Liver (tissue), 10 donors: Measurements from ENCODE around the gene SPRYD7. TPM values are rescaled to one million over a fixed set of nuclear protein-coding genes. Genes with fewer than 3 reads are reported as not detected.

Source experiments
- DNase-seq: peaks from one replicate; pipeline ENCODE4 v3.0.0-alpha.2; 2017; ENCODE audit warnings: low spot score
- H3K27ac ChIP-seq, 2 donors: one replicate each; pipeline ENCODE4 v1.7.0; 2013; ENCODE audit warnings: inconsistent platforms in 2 of 2, low read length in 2 of 2, control low read depth in 1 of 2, low read depth in 1 of 2, mild to moderate bottlenecking in 1 of 2
- H3K27me3 ChIP-seq, 4 donors: one replicate each; pipeline versions ENCODE4 v1.6.1 to v1.7.0; 2013; ENCODE audit warnings: low read length in 3 of 4, inconsistent platforms in 1 of 4, mild to moderate bottlenecking in 1 of 4, moderate library complexity in 1 of 4; ENCODE audit not compliant: control insufficient read depth in 4 of 4, insufficient read depth in 4 of 4
- H3K36me3 ChIP-seq, 4 donors: one replicate each; pipeline versions ENCODE4 v1.6.1 to v1.7.0; 2013; ENCODE audit warnings: low read length in 3 of 4, mild to moderate bottlenecking in 3 of 4, low read depth in 1 of 4, moderate library complexity in 1 of 4; ENCODE audit not compliant: control insufficient read depth in 4 of 4, insufficient read depth in 3 of 4
- H3K4me1 ChIP-seq, 4 donors: one replicate each; pipeline versions ENCODE4 v1.6.1 to v1.7.0; 2013; ENCODE audit warnings: low read length in 3 of 4, mild to moderate bottlenecking in 3 of 4, moderate library complexity in 1 of 4; ENCODE audit not compliant: control insufficient read depth in 4 of 4, insufficient read depth in 4 of 4
- H3K4me3 ChIP-seq, 3 donors: one replicate each; pipeline versions ENCODE4 v1.6.1 to v1.7.0; 2013; ENCODE audit warnings: low read length in 3 of 3, control low read depth in 1 of 3, low read depth in 1 of 3, mild to moderate bottlenecking in 1 of 3
- H3K9ac ChIP-seq, 2 donors: one replicate each; pipeline ENCODE4 v1.7.0; 2013; ENCODE audit warnings: low read length in 2 of 2, mild to moderate bottlenecking in 2 of 2, moderate library complexity in 2 of 2, control low read depth in 1 of 2, low read depth in 1 of 2
- H3K9me3 ChIP-seq, 4 donors: one replicate each; pipeline versions ENCODE4 v1.6.1 to v1.7.0; 2013; ENCODE audit warnings: low read length in 3 of 4; ENCODE audit not compliant: control insufficient read depth in 4 of 4
- ATF3 ChIP-seq: IDR thresholded peaks from 2 replicates; pipeline ENCODE4 v1.6.1; 2016; ENCODE audit warnings: antibody characterized with exemption
- FOXA1 ChIP-seq: IDR thresholded peaks from 2 replicates; pipeline ENCODE4 v1.6.1; 2016; ENCODE audit warnings: antibody characterized with exemption
- GABPA ChIP-seq, 2 donors: IDR thresholded peaks in 1 of 2; conservative IDR thresholded peaks in 1 of 2; 2 replicates each; pipeline ENCODE4 v1.6.1; 2016; ENCODE audit warnings: antibody characterized with exemption in 2 of 2, mild to moderate bottlenecking in 1 of 2, moderate library complexity in 1 of 2
- HNF4A ChIP-seq, 2 donors: conservative IDR thresholded peaks; 2 replicates each; pipeline ENCODE4 v1.6.1; 2016; ENCODE audit warnings: antibody characterized with exemption in 2 of 2, mild to moderate bottlenecking in 2 of 2
- HNF4G ChIP-seq: IDR thresholded peaks from 2 replicates; pipeline ENCODE4 v1.6.1; 2016; ENCODE audit warnings: antibody characterized with exemption
- JUND ChIP-seq, 2 donors: IDR thresholded peaks; 2 replicates each; pipeline ENCODE4 v1.6.1; 2016; ENCODE audit warnings: antibody characterized with exemption in 2 of 2
- NR2F2 ChIP-seq: IDR thresholded peaks from 2 replicates; pipeline ENCODE4 v1.6.1; 2016; ENCODE audit warnings: antibody characterized with exemption
- RXRA ChIP-seq, 2 donors: IDR thresholded peaks; 2 replicates each; pipeline ENCODE4 v1.6.1; 2017 to 2018; ENCODE audit warnings: antibody characterized with exemption in 2 of 2, mild to moderate bottlenecking in 1 of 2
- SP1 ChIP-seq: IDR thresholded peaks from 2 replicates; pipeline ENCODE4 v1.6.1; 2018; ENCODE audit warnings: antibody characterized with exemption, mild to moderate bottlenecking
- WGBS: extraction: QIAGEN DNeasy Blood & Tissue Kit; methylation state at CpG from one replicate; pipeline ENCODE4 v1.1.7; 2013; 5-methylcytosine and 5-hydroxymethylcytosine counted together
- polyA plus RNA-seq, 2 donors: library from polyadenylated mRNA; stranded (reverse) in 1 of 2; unstranded in 1 of 2; fragments of 200-250 nt in 1 of 2; fragments of >200 nt in 1 of 2; fragmentation: Nextera tagmentation in 1 of 2; extraction: Ambion mirVana in 1 of 2; gene quantifications; one replicate each; pipeline versions ENCODE4 v1.2.1 to v1.2.3, GENCODE V29; 2013 to 2015
- small RNA-seq: library from RNA; depleted of rRNA; stranded (forward); fragments of <200 nt; gene quantifications from one replicate; pipeline ENCODE3, GENCODE V24; 2014
- total RNA-seq, 2 donors: library from RNA; depleted of rRNA; stranded (reverse); fragments of >200 nt; gene quantifications; one replicate each; pipeline ENCODE4 v1.2.3, GENCODE V29; 2014
- TF ChIP-seq, protein P1 (sequence below): IDR thresholded peaks from 2 replicates; pipeline ENCODE4 v1.6.1; 2016; ENCODE audit warnings: antibody characterized with exemption, mild to moderate bottlenecking
- TF ChIP-seq, protein P2 (sequence below): IDR thresholded peaks from 2 replicates; pipeline ENCODE4 v1.6.1; 2016; ENCODE audit warnings: antibody characterized with exemption
- donor health status: healthy.
- donor health status: healthy.
- donor health status: healthy.
- donor health status: healthy.
- donor health status: healthy.

Gene SPRYD7
- total and polyA plus RNA-seq, 4 donors = 3.7 to 10.1 (median 4.8) TPM

DNA sequence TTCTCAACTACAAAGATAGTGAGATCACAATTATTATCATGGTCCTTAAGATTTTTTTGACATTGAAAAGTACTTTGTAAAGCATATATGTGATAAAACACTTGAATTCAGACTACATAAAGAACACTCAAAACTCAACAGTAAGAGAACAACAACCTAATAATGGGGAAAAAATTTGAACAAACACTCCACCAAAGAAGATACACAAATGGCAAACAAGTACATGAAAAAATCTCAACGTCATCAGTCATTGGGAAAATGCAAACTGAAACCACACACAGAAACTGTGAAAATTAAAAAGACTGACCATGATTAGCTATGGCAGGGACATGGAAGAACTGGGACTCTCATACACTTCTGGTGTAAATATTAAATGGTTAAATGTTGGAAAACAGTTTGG, 70.9 kb downstream of the SPRYD7 start:
- Histone ChIP-seq H3K27ac (no peak overlapping the region), H3K4me3 (no peak overlapping the region), H3K9ac (no peak overlapping the region), H3K9me3 (no peaks in the 10 kb centered on the region), H3K27me3 (no peaks in the 10 kb centered on the region), H3K36me3 (no peaks in the 10 kb centered on the region), H3K4me1 (no peaks in the 10 kb centered on the region)
- no peak for DNase-seq
- WGBS = 83% methylated on average over 1 of the region's 1 CpG
- TF ChIP-seq HNF4G (no peak), RXRA (IDR thresholded peaks at IDR 0.05) (no peak), JUND (IDR thresholded peaks at IDR 0.05) (no peak), SP1 (no peak)

DNA sequence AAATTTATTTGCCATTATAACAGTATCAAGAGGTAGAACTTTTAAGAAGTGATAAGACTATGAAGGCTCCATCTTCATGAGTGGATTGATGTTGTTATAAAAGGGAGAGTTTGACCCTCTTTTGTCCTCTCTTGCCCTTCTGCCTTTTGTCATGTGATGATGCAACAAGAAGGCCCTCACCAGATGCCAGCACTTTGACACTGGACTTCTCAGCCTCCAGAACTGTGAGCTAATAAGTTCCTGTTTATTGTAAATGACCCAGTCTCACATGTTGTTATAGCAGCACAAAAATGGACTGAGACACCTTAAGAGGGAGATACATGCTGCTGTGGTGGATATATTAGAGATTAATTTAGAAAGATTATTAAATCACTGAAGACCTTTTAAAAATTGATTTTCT, 71.6 kb downstream of the SPRYD7 start:
- Histone ChIP-seq H3K4me3 (no peak overlapping the region), H3K27me3 (no peaks in the 10 kb centered on the region), H3K27ac (no peak overlapping the region), H3K36me3 (no peaks in the 10 kb centered on the region), H3K9ac (no peak overlapping the region), H3K4me1 (peaks cover 0 to 4% (median under 1%) of the 10 kb centered on the region in 4 donors), H3K9me3 (no peaks in the 10 kb centered on the region)
- TF ChIP-seq, protein P1, sequence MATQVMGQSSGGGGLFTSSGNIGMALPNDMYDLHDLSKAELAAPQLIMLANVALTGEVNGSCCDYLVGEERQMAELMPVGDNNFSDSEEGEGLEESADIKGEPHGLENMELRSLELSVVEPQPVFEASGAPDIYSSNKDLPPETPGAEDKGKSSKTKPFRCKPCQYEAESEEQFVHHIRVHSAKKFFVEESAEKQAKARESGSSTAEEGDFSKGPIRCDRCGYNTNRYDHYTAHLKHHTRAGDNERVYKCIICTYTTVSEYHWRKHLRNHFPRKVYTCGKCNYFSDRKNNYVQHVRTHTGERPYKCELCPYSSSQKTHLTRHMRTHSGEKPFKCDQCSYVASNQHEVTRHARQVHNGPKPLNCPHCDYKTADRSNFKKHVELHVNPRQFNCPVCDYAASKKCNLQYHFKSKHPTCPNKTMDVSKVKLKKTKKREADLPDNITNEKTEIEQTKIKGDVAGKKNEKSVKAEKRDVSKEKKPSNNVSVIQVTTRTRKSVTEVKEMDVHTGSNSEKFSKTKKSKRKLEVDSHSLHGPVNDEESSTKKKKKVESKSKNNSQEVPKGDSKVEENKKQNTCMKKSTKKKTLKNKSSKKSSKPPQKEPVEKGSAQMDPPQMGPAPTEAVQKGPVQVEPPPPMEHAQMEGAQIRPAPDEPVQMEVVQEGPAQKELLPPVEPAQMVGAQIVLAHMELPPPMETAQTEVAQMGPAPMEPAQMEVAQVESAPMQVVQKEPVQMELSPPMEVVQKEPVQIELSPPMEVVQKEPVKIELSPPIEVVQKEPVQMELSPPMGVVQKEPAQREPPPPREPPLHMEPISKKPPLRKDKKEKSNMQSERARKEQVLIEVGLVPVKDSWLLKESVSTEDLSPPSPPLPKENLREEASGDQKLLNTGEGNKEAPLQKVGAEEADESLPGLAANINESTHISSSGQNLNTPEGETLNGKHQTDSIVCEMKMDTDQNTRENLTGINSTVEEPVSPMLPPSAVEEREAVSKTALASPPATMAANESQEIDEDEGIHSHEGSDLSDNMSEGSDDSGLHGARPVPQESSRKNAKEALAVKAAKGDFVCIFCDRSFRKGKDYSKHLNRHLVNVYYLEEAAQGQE = no peak
- TF ChIP-seq NR2F2 = no peak
- no peak for TF ChIP-seq HNF4G
- no peak for TF ChIP-seq GABPA (IDR thresholded peaks at IDR 0.05 in 1 of 2, conservative IDR thresholded peaks at IDR 0.05 in 1 of 2)
- TF ChIP-seq, protein P2, sequence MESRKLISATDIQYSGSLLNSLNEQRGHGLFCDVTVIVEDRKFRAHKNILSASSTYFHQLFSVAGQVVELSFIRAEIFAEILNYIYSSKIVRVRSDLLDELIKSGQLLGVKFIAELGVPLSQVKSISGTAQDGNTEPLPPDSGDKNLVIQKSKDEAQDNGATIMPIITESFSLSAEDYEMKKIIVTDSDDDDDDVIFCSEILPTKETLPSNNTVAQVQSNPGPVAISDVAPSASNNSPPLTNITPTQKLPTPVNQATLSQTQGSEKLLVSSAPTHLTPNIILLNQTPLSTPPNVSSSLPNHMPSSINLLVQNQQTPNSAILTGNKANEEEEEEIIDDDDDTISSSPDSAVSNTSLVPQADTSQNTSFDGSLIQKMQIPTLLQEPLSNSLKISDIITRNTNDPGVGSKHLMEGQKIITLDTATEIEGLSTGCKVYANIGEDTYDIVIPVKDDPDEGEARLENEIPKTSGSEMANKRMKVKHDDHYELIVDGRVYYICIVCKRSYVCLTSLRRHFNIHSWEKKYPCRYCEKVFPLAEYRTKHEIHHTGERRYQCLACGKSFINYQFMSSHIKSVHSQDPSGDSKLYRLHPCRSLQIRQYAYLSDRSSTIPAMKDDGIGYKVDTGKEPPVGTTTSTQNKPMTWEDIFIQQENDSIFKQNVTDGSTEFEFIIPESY = no peak
- TF ChIP-seq HNF4A (conservative IDR thresholded peaks at IDR 0.05) = no peak
- no peak for TF ChIP-seq FOXA1
- TF ChIP-seq ATF3 = no peak
- no peak for DNase-seq

Small RNAs within 50 kb of the gene (small RNA-seq; reads per million reads assigned to genes)
- gene RNY4P30 = not detected
- gene RNY4P9 = 0.15 reads per million

Other genes starting within 250 kb of the SPRYD7 start
- 10 to 100 TPM; 44.3 to 48.0 TPM for gene EBPL, start 244.9 kb downstream of the SPRYD7 start, total RNA-seq
- 100 to 1,000 TPM in 1 of 2 donors, 10 to 100 TPM in 1; 53.5 to 122 TPM for gene EBPL, start 244.9 kb downstream of the SPRYD7 start, polyA plus RNA-seq
- 10 to 100 TPM; 20.2 to 22.0 TPM for gene KPNA3, start 143.7 kb downstream of the SPRYD7 start, total RNA-seq
- gene KPNA3, start 143.7 kb downstream of the SPRYD7 start, polyA plus RNA-seq = 10 to 100 TPM; 10.9 to 12.9 TPM
- 10 to 100 TPM in 1 of 2 donors, 1 to 10 TPM in 1; 9.4 to 10.5 TPM for gene TRIM13, start 60.7 kb upstream of the SPRYD7 start, total RNA-seq
- gene TRIM13, start 60.7 kb upstream of the SPRYD7 start, polyA plus RNA-seq = 1 to 10 TPM; 4.7 to 9.9 TPM
- gene KCNRG, start 79.1 kb upstream of the SPRYD7 start, total RNA-seq = 1 to 10 TPM; 1.9 to 2.1 TPM
- under 1 TPM; 0.18 to 0.50 TPM for gene KCNRG, start 79.1 kb upstream of the SPRYD7 start, polyA plus RNA-seq